BLaER1 (cell line): ENCODE data around the gene RTP4.
"Not testable (repeated sequence)": the region's sequence is repeated elsewhere in the genome, so short reads cannot be mapped to it uniquely, and the experiment has no call there.

ENCODE experiments used
- H3K27ac ChIP-seq: shearing (Covaris generic); formaldehyde crosslinking; 2 replicates; pipeline ENCODE4 v1.8.1; 2022
- H3K27me3 ChIP-seq: shearing (Covaris generic); formaldehyde crosslinking; 2 replicates; pipeline ENCODE4 v1.8.1; 2022
- H3K36me3 ChIP-seq: shearing (Covaris generic); formaldehyde crosslinking; 2 replicates; pipeline ENCODE4 v1.8.1; 2022
- H3K4me1 ChIP-seq: shearing (Covaris generic); formaldehyde crosslinking; 2 replicates; pipeline ENCODE4 v1.8.1; 2022
- H3K4me2 ChIP-seq: shearing (Covaris generic); formaldehyde crosslinking; 2 replicates; pipeline ENCODE4 v1.8.1; 2022
- H3K4me3 ChIP-seq: shearing (Covaris generic); formaldehyde crosslinking; 2 replicates; pipeline ENCODE4 v1.8.1; 2022
- H3K9ac ChIP-seq: shearing (Covaris generic); formaldehyde crosslinking; 2 replicates; pipeline ENCODE4 v1.8.1; 2022
- H3K9me3 ChIP-seq: shearing (Covaris generic); formaldehyde crosslinking; 2 replicates; pipeline ENCODE4 v1.8.1; 2022
- H4K20me1 ChIP-seq: shearing (Covaris generic); formaldehyde crosslinking; 2 replicates; pipeline ENCODE4 v1.8.1; 2022
- Cebpa-rat ChIP-seq: shearing (Covaris generic); IDR thresholded peaks from 2 replicates; pipeline ENCODE4 v1.8.1; 2022

Gene RTP4

DNA sequence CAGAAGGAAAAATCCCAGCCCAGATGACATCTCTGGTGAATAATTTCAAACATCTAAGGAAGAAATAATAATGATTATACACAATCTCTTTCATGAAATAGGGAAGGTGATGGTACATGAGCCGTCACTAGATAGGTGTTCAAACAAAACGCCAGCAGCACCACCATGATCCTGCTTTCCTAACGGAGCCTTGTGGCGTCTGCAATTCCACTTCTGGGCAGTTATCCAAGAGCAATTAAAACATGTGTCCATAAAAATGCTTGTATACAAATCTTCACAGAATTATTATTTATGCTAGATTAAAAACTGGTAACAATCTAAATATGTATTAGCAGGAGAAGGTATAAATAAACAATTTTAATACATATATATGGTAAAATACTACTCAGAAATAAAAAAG, 33.7 kb downstream of the RTP4 start:
- no peaks in the 10 kb centered on the region for H3K9me3 ChIP-seq
- H3K9ac ChIP-seq: no peak overlapping the region
- no peaks in the 10 kb centered on the region for H3K4me1 ChIP-seq
- H3K4me3 ChIP-seq: no peak overlapping the region
- H3K27me3 ChIP-seq: no peaks in the 10 kb centered on the region
- H3K4me2 ChIP-seq: no peak overlapping the region
- no peaks in the 10 kb centered on the region for H3K36me3 ChIP-seq
- H4K20me1 ChIP-seq: no peaks in the 10 kb centered on the region
- no peak for TF ChIP-seq Cebpa-rat
- H3K27ac ChIP-seq: no peak overlapping the region

DNA sequence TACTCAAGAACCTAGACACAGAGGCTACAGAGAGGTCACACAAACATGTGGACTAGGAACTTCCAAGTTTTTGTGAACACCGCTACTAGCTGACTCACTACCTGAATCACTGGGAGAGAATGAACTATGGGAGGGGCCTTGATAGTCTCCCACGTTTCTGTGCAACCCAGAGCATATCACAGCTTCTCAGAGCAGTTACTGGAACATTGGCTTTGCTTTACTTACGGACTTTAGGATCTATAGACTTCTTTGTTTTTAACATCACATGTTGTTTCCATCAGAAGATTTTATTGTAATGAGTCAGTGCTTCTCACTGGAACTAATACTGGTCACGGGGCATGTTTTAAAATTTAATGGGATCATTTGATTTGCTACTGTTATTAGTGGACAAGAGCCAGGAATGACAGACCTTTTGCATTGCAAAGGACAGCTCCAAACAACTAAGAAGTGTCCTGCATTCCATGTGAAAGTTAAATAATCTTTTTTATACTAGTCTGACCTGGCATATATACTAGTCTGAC, 35.6 kb downstream of the RTP4 start:
- Histone ChIP-seq H3K27me3 (no peaks in the 10 kb centered on the region), H3K4me3 (no peak overlapping the region), H3K36me3 (no peaks in the 10 kb centered on the region), H3K9ac (no peak overlapping the region), H3K9me3 (no peaks in the 10 kb centered on the region), H4K20me1 (no peaks in the 10 kb centered on the region), H3K4me2 (no peak overlapping the region), H3K27ac (no peak overlapping the region), H3K4me1 (no peaks in the 10 kb centered on the region)
- no peak for TF ChIP-seq Cebpa-rat

DNA sequence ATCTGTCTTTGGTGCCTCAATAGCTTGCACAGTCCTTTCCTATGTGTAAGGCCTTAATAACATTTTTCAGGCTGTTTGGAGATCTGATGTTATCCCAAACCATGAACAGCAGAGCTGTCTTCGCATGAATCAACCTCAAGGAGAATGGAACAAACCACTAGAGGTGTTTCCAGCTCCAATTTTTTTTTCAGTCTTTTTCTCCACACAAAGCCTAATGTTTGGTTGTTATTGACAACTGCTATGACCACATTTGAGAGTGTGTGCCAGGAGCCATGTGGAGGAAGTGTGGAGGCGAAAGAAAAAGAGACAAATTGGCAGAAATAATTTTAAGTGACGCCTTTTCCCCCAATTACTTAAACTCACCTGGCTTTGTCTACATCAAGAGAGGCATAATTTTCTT, 38.7 kb downstream of the RTP4 start:
- H3K9me3 ChIP-seq: no peaks in the 10 kb centered on the region
- no peak overlapping the region for H3K9ac ChIP-seq
- H3K4me1 ChIP-seq: no peaks in the 10 kb centered on the region
- H3K36me3 ChIP-seq: no peaks in the 10 kb centered on the region
- H3K27ac ChIP-seq: no peak overlapping the region
- no peak overlapping the region for H3K4me3 ChIP-seq
- H3K4me2 ChIP-seq: no peak overlapping the region
- no peak for TF ChIP-seq Cebpa-rat
- H3K27me3 ChIP-seq: no peaks in the 10 kb centered on the region
- no peaks in the 10 kb centered on the region for H4K20me1 ChIP-seq

GRCh38 chr3:187411991-187412781, 44.0 kb downstream of the RTP4 start:
- H3K4me3 ChIP-seq: not testable (repeated sequence)

More at GRCh38 chr3:187411991-187412781, 44.0 kb downstream of the RTP4 start:
- not testable (repeated sequence) for H4K20me1 ChIP-seq, H3K9me3 ChIP-seq, H3K36me3 ChIP-seq, H3K27me3 ChIP-seq, H3K4me1 ChIP-seq, H3K4me2 ChIP-seq, H3K9ac ChIP-seq, H3K27ac ChIP-seq
